GM12878 (cell line): ENCODE results near the gene AMHR2. TPM values are rescaled to one million over a fixed set of nuclear protein-coding genes. Genes with fewer than 3 reads are reported as not detected.

Experiments
- ATAC-seq: fragments of 200-7000 bp; cut with Tn5 transposase; 3 replicates; pipeline ENCODE4 v1.9.1; 2020; ENCODE audit warnings: mild to moderate bottlenecking, moderate library complexity
- BruUV-seq: library from RNA; stranded (reverse); fragments of 400-500 nt; replicated peaks from 2 replicates; lab custom pipeline; 2021; lab: Mats Ljungman, UMichigan
- CTCF ChIA-PET: fragments of 300-600 bp; sonication (Branson Sonifier 250); formaldehyde crosslinking; extraction: SDS; loops from one replicate; lab custom pipeline; 2021; ENCODE audit warnings: inconsistent platforms; lab: Yijun Ruan, JAX
- POLR2A ChIA-PET: fragments of 350-600 bp; formaldehyde crosslinking; extraction: SDS; loops from one replicate; lab custom pipeline; 2021; ENCODE audit warnings: inconsistent platforms; lab: Charles Lee
- RAD21 ChIA-PET: fragments of 300-600 bp; sonication (Branson Sonifier 250); formaldehyde crosslinking; loops from one replicate; lab custom pipeline; 2023; ENCODE audit warnings: antibody characterized with exemption; ENCODE audit not compliant: unreplicated experiment; lab: Charles Lee
- SMC1A ChIA-PET: fragments of 300-600 bp; sonication (Branson Sonifier 250); formaldehyde crosslinking; loops from one replicate; lab custom pipeline; 2023; ENCODE audit not compliant: unreplicated experiment, uncharacterized antibody; lab: Charles Lee
- DNase-seq: peaks from one replicate; pipeline ENCODE4 v3.0.0-alpha.2; 2011; ENCODE audit warnings: low read depth, low spot score
- FAIRE-seq: peaks from 3 replicates; lab custom pipeline; 2011; peaks lifted over from hg19 to GRCh38; lab: Jason Lieb, UNC
- H2AFZ ChIP-seq: 2 replicates; pipeline ENCODE4 v1.6.0; 2011; ENCODE audit warnings: low read depth, low read length, control low read depth; ENCODE audit not compliant: control insufficient read depth
- H3K27ac ChIP-seq: 2 replicates; pipeline ENCODE4 v1.5.1; 2011; ENCODE audit warnings: control low read depth; ENCODE audit not compliant: control insufficient read depth, insufficient read depth
- H3K27me3 ChIP-seq, 2 experiments: replicated peaks in 1 of 2; 2 replicates each; pipeline versions ENCODE4 v1.6.0 to v1.6.1; 2011; ENCODE audit warnings: low read length in 1 of 2; ENCODE audit not compliant: control insufficient read depth in 2 of 2, insufficient read depth in 2 of 2
- H3K36me3 ChIP-seq, 2 experiments: 2 replicates each; pipeline ENCODE4 v1.5.1; 2011; ENCODE audit warnings: low read length in 1 of 2; ENCODE audit not compliant: control insufficient read depth in 2 of 2, insufficient read depth in 2 of 2
- H3K4me1 ChIP-seq: 2 replicates; pipeline ENCODE4 v1.6.1; 2011; ENCODE audit warnings: mild to moderate bottlenecking, low read length, moderate library complexity, mixed read lengths; ENCODE audit not compliant: control insufficient read depth, insufficient read depth
- H3K4me2 ChIP-seq: 2 replicates; pipeline ENCODE4 v1.6.0; 2011; ENCODE audit warnings: control low read depth; ENCODE audit not compliant: control insufficient read depth, insufficient read depth
- H3K4me3 ChIP-seq: fragments of 200-600 bp; sonication (generic); 2 replicates; pipeline ENCODE4 v1.5.1; 2016
- H3K79me2 ChIP-seq: 2 replicates; pipeline ENCODE4 v1.6.0; 2011; ENCODE audit warnings: low read length; ENCODE audit not compliant: control insufficient read depth, insufficient read depth
- H3K9ac ChIP-seq: 2 replicates; pipeline ENCODE4 v1.8.0; 2011; ENCODE audit warnings: low read length, control low read depth, mixed read lengths; ENCODE audit not compliant: control insufficient read depth, insufficient read depth
- H3K9me3 ChIP-seq: replicated peaks from 3 replicates; pipeline ENCODE4 v1.5.1; 2011; ENCODE audit warnings: mild to moderate bottlenecking, low read length; ENCODE audit not compliant: control insufficient read depth, insufficient read depth
- H4K20me1 ChIP-seq: 2 replicates; pipeline ENCODE4 v1.6.0; 2011; ENCODE audit not compliant: control insufficient read depth, insufficient read depth
- CREB1 ChIP-seq: IDR thresholded peaks from 2 replicates; pipeline ENCODE4 v1.6.1; 2012; ENCODE audit warnings: low read depth, mild to moderate bottlenecking, inconsistent platforms
- CREM ChIP-seq: IDR thresholded peaks from 2 replicates; pipeline ENCODE4 v1.6.1; 2014; ENCODE audit warnings: antibody characterized with exemption, low read depth
- FOXK2 ChIP-seq: fragments of 450-650 bp; IDR thresholded peaks from 2 replicates; pipeline ENCODE4 v1.6.1; 2017; ENCODE audit warnings: mild to moderate bottlenecking, moderate library complexity
- IKZF2 ChIP-seq, 2 experiments: fragments of 450-650 bp; IDR thresholded peaks; 2 replicates each; pipeline ENCODE4 v1.6.1; 2017; ENCODE audit warnings: mild to moderate bottlenecking in 2 of 2, moderate library complexity in 2 of 2
- IRF5 ChIP-seq: fragments of 450-650 bp; IDR thresholded peaks from 2 replicates; pipeline ENCODE4 v1.6.1; 2017; ENCODE audit warnings: borderline replicate concordance
- MTA2 ChIP-seq: fragments of 450-650 bp; IDR thresholded peaks from 2 replicates; pipeline ENCODE4 v1.6.1; 2016; ENCODE audit warnings: low read depth, mild to moderate bottlenecking, moderate library complexity
- MYC ChIP-seq: IDR thresholded peaks from 2 replicates; pipeline ENCODE4 v1.6.1; 2011; ENCODE audit warnings: mild to moderate bottlenecking, low read length, moderate library complexity, inconsistent platforms; ENCODE audit not compliant: insufficient read depth, insufficient replicate concordance, insufficient read length, severe bottlenecking
- NRF1 ChIP-seq: conservative IDR thresholded peaks from 2 replicates; pipeline ENCODE4 v1.6.1; 2011; ENCODE audit warnings: mild to moderate bottlenecking, low read depth, low read length, improper control_type of control experiment
- PAX5 ChIP-seq: IDR thresholded peaks from 2 replicates; pipeline ENCODE4 v1.6.1; 2011; ENCODE audit warnings: low read depth, low read length, borderline replicate concordance
- POLR2A ChIP-seq: IDR thresholded peaks from 2 replicates; pipeline ENCODE4 v1.6.1; 2011; ENCODE audit warnings: low read depth, mild to moderate bottlenecking, low read length
- POU2F2 ChIP-seq: IDR thresholded peaks from 3 replicates; pipeline ENCODE4 v1.6.1; 2011; ENCODE audit warnings: low read depth, mild to moderate bottlenecking, low read length, borderline replicate concordance
- RB1 ChIP-seq: fragments of 450-650 bp; formaldehyde crosslinking; IDR thresholded peaks from 2 replicates; pipeline ENCODE4 v1.6.1; 2017; ENCODE audit warnings: mild to moderate bottlenecking, borderline replicate concordance
- SMARCA5 ChIP-seq: fragments of 450-650 bp; IDR thresholded peaks from 2 replicates; pipeline ENCODE4 v1.6.1; 2017; ENCODE audit warnings: mild to moderate bottlenecking
- SP1 ChIP-seq: IDR thresholded peaks from one replicate; pipeline ENCODE4 v1.6.1; 2011; ENCODE audit warnings: low read depth, low read length
- TCF3 ChIP-seq: IDR thresholded peaks from 2 replicates; pipeline ENCODE4 v1.6.1; 2012; ENCODE audit warnings: low read depth, mild to moderate bottlenecking, low read length, borderline replicate concordance; ENCODE audit not compliant: insufficient read depth
- YBX1 ChIP-seq: fragments of 450-650 bp; IDR thresholded peaks from 2 replicates; pipeline ENCODE4 v1.6.1; 2016; ENCODE audit warnings: antibody characterized with exemption
- ZNF384 ChIP-seq: IDR thresholded peaks from 2 replicates; pipeline ENCODE4 v1.6.1; 2012; ENCODE audit warnings: low read depth, mild to moderate bottlenecking, low read length, improper control_type of control experiment, borderline replicate concordance
- ZNF622 ChIP-seq: fragments of 450-650 bp; IDR thresholded peaks from 2 replicates; pipeline ENCODE4 v1.6.1; 2017; ENCODE audit warnings: mild to moderate bottlenecking, inconsistent platforms
- WGBS: methylation state at CpG from one replicate; pipeline ENCODE4 v1.1.6; 2016; ENCODE audit warnings: low lambda C conversion rate; ENCODE audit not compliant: insufficient replicate concordance, insufficient coverage; ENCODE audit errors: missing lambda C conversion rate; 5-methylcytosine and 5-hydroxymethylcytosine counted together
- in situ Hi-C: fragments of 300-500 bp; cut with MboI; formaldehyde crosslinking; loops from 9 replicates; pipeline ENCODE4 v1.14.3; 2018; ENCODE audit warnings: mixed read lengths
- intact Hi-C: fragments of 100-400 bp; cut with micrococcal nuclease; formaldehyde crosslinking; loops from one replicate; pipeline ENCODE4 v1.14.2; 2022; ENCODE audit not compliant: unreplicated experiment
- polyA plus RNA-seq, 11 experiments: library from polyadenylated mRNA; depleted of rRNA in 4 of 11; unstranded in 6 of 11; stranded (reverse) in 5 of 11; fragments of >200 nt; fragmentation: Nextera tagmentation in 4 of 11; fragmentation: Illumina TruSeq in 1 of 11; extraction: Ambion mirVana in 4 of 11; extraction: Trizol in 1 of 11; gene quantifications; 1 replicate in 1 of 11; 2 replicates in 10 of 11; pipeline versions ENCODE4 v1.2.1 to v1.2.3, GENCODE V29; 2011 to 2016; ENCODE audit warnings: inconsistent platforms in 2 of 11, missing spikeins in 2 of 11, low read depth in 1 of 11
- total RNA-seq, 4 experiments: library from RNA; depleted of rRNA in 3 of 4; stranded (reverse); fragments of >200 nt in 3 of 4; fragmentation: Illumina TruSeq in 1 of 4; extraction: Trizol in 1 of 4; gene quantifications; 2 replicates each; pipeline versions ENCODE4 v1.2.1 to v1.2.3, GENCODE V29; 2013 to 2021
- TF ChIP-seq, protein P1 (sequence below): fragments of 450-650 bp; IDR thresholded peaks from 2 replicates; pipeline ENCODE4 v1.6.1; 2017; ENCODE audit warnings: mild to moderate bottlenecking, low read depth, inconsistent platforms; ENCODE audit not compliant: poor library complexity, severe bottlenecking

AMHR2 gene
- total and polyA plus RNA-seq, 10 of the 15 experiments (the other 5 are each of a cell fraction or from before 2014, with no cell fraction given): 0.06 TPM; not detected in 9

DNA sequence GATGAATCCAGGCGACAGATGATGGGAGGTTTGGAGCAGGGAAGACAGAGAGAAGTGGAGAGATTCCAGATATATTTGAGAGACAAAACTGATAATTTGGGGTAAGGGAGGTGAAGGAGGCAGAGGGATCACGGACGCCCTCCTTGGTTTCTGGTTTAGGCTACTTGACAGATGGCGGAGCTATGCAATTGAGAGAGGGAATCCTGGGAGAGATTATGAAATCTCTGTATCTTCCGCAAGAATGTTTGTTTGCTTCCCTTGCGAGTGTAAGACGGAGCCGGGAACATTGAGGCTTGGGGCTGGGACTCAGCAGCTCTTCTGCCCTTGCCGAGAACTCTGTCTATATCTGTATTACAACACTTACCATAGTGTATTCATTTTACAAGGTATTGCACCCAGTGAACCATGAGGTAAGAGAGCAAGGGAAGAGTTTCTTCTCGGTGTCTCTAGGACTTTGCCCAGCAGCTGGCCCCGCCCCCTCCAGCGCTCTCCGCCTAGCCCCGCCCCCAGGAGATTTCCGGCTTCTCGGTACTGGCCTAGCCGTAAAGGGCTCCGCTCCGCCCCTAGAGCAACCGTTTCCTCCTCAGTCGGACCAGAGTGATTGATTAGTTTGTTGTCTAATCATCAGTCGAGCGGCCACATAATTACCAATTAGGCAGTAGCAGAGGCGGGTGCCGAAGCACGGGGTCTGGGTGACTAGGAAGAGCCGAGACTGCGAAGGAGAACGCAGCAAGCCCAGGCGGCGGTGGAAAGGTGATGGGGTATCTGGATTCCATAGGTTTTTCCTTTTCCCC is 17.6 kb downstream of the AMHR2 start, which contains the start of gene PRR13:
PRR13 (plus strand) TSS at position 695 of the 794 bp plus-strand sequence. CDS start 981 bp downstream, outside the sequence.
- peak within 1 kb of the TSS; percentile 99 for H3K9ac ChIP-seq
- H3K4me1 ChIP-seq: peaks cover 9% of the 10 kb centered on the region; the same call in 1 of the 2 replicates
- H3K79me2 ChIP-seq: peaks cover 26% of the 10 kb centered on the region
- in situ Hi-C loops: no loop called here
- ChIA-PET CTCF (interaction anchor here (0.6 to 1.5 kb wide), 8 partner anchors 19 to 93 kb away, joined by 3 to 6 read pairs (median 3); no protein-coding TSS in a partner anchor), SMC1A (interaction anchor here (0.9 to 1.8 kb wide), 5 partner anchors 15 to 120 kb away, joined by 3 to 5 read pairs (median 4); partner anchors contain the start of genes AAAS and TARBP2), POLR2A (interaction anchor here (0.5 to 1.2 kb wide), 9 partner anchors 13 to 329 kb away, joined by 3 to 9 read pairs (median 4); partner anchors contain the start of genes SP1 and TARBP2), RAD21 (interaction anchor here (0.7 to 1.3 kb wide), 9 partner anchors 13 to 395 kb away, joined by 3 to 5 read pairs (median 3); partner anchors contain the start of gene SP1)
- peak within 1 kb of the TSS; percentile 90 for H3K4me3 ChIP-seq
- no peaks in the 10 kb centered on the region for H3K9me3 ChIP-seq
- FAIRE-seq: peak; percentile 99
- DNase-seq: peak; percentile 98
- no peaks in the 10 kb centered on the region for H3K27me3 ChIP-seq
- intact Hi-C loops: no loop called here
- peaks cover 0 to 12% of the 10 kb centered on the region in 2 experiments; a peak in 1 of 4 replicates for H3K36me3 ChIP-seq
- peak within 1 kb of the TSS; percentile 99 for H3K4me2 ChIP-seq
- WGBS: 4% methylated on average over 31 of the region's 31 CpGs
- peak; percentile 99 for ATAC-seq
- no peaks in the 10 kb centered on the region for H4K20me1 ChIP-seq
- BruUV-seq: no TSS peak
- peak within 1 kb of the TSS; percentile 92 for H3K27ac ChIP-seq
- H2AFZ ChIP-seq: peak within 1 kb of the TSS; percentile 99
- TF ChIP-seq POLR2A (peak; percentile 97), ZNF384 (no peak), FOXK2 (no peak), PAX5 (no peak), IKZF2 (IDR thresholded peaks at IDR 0.05) (0 out of 4 replicates have a peak, but pooled peaks of 1 of the 2 experiments have one; percentile 8), MYC (no peak), SP1 (peak; percentile 91), SMARCA5 (no peak), YBX1 (no peak), TCF3 (0 out of 2 replicates have a peak, but pooled peaks have one; percentile 10), CREB1 (peak; percentile 73), MTA2 (0 out of 2 replicates have a peak, but pooled peaks have one; percentile 8), ZNF622 (no peak), RB1 (no peak), IRF5 (no peak), NRF1 (no peak), CREM (peak; percentile 45; the same call in 1 of the 2 replicates), POU2F2 (peak; percentile 85)
- TF ChIP-seq, protein P1, sequence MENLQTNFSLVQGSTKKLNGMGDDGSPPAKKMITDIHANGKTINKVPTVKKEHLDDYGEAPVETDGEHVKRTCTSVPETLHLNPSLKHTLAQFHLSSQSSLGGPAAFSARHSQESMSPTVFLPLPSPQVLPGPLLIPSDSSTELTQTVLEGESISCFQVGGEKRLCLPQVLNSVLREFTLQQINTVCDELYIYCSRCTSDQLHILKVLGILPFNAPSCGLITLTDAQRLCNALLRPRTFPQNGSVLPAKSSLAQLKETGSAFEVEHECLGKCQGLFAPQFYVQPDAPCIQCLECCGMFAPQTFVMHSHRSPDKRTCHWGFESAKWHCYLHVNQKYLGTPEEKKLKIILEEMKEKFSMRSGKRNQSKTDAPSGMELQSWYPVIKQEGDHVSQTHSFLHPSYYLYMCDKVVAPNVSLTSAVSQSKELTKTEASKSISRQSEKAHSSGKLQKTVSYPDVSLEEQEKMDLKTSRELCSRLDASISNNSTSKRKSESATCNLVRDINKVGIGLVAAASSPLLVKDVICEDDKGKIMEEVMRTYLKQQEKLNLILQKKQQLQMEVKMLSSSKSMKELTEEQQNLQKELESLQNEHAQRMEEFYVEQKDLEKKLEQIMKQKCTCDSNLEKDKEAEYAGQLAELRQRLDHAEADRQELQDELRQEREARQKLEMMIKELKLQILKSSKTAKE: no peak
